ENCODE measurements around the gene TUBA8. TPM values are rescaled to one million over a fixed set of nuclear protein-coding genes. Genes with fewer than 3 reads are reported as not detected.

The TUBA8 gene
- total RNA-seq, 1 donor = 0.36 TPM

GRCh38 chr22:18082467-18082866 lies 28.1 kb upstream of the TUBA8 start:
- Histone ChIP-seq H3K79me2 (ENCODE audit: insufficient read depth, low read length) (peaks cover 57% of the 10 kb centered on the region), H3K36me3 (ENCODE audit: insufficient read depth, low read length) (peaks cover 62% of the 10 kb centered on the region), H3K4me2 (ENCODE audit: insufficient read depth, low read length) (no peak overlapping the region), H3K4me3 (ENCODE audit: insufficient read depth, low read length) (no peak overlapping the region), H4K20me1 (ENCODE audit: insufficient read depth, low read length) (peaks cover 4% of the 10 kb centered on the region), H3K27me3 (ENCODE audit: insufficient read depth, low read length) (no peaks in the 10 kb centered on the region), H3K9me3 (ENCODE audit: low read depth, low read length) (no peaks in the 10 kb centered on the region), H3K27ac (ENCODE audit: low read depth, low read length) (no peak overlapping the region), H2AFZ (ENCODE audit: low read length) (no peak overlapping the region), H3K4me1 (ENCODE audit: insufficient read depth, low read length) (peaks cover 8% of the 10 kb centered on the region)
- TF ChIP-seq, protein P1, sequence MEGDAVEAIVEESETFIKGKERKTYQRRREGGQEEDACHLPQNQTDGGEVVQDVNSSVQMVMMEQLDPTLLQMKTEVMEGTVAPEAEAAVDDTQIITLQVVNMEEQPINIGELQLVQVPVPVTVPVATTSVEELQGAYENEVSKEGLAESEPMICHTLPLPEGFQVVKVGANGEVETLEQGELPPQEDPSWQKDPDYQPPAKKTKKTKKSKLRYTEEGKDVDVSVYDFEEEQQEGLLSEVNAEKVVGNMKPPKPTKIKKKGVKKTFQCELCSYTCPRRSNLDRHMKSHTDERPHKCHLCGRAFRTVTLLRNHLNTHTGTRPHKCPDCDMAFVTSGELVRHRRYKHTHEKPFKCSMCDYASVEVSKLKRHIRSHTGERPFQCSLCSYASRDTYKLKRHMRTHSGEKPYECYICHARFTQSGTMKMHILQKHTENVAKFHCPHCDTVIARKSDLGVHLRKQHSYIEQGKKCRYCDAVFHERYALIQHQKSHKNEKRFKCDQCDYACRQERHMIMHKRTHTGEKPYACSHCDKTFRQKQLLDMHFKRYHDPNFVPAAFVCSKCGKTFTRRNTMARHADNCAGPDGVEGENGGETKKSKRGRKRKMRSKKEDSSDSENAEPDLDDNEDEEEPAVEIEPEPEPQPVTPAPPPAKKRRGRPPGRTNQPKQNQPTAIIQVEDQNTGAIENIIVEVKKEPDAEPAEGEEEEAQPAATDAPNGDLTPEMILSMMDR (IDR thresholded peaks at IDR 0.05; ENCODE audit: extremely low read depth, low read depth, low read length) = no peak
- DNase-seq (ENCODE audit: insufficient read length, low spot score, missing footprints) = no peak

DNA sequence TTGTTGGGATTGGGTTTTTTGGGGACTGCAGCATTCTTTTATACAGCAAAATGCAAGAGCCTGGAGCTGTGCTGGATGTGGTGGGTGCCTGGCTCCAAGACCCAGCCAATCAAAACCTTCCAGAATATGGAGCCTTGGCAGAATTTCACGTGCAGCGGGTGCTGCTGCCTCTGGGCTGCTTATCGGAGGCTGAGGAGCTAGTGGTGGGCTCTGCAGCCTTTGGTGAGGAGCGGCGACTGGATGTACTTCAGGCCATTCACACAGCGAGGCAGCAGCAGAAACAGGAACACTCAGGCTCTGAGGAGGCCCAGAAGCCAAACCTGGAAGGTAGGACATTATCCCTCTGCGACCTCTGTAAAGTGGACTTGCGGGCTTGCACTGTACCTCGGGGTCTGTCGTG lies 27.2 kb upstream of the TUBA8 start:
- Histone ChIP-seq H2AFZ (ENCODE audit: low read length) (no peak overlapping the region), H4K20me1 (ENCODE audit: insufficient read depth, low read length) (peaks cover 4% of the 10 kb centered on the region), H3K4me2 (ENCODE audit: insufficient read depth, low read length) (no peak overlapping the region), H3K4me3 (ENCODE audit: insufficient read depth, low read length) (no peak overlapping the region), H3K36me3 (ENCODE audit: insufficient read depth, low read length) (peaks cover 71% of the 10 kb centered on the region), H3K9me3 (ENCODE audit: low read depth, low read length) (no peaks in the 10 kb centered on the region), H3K27me3 (ENCODE audit: insufficient read depth, low read length) (no peaks in the 10 kb centered on the region), H3K27ac (ENCODE audit: low read depth, low read length) (no peak overlapping the region), H3K79me2 (ENCODE audit: insufficient read depth, low read length) (peaks cover 49% of the 10 kb centered on the region), H3K4me1 (ENCODE audit: insufficient read depth, low read length) (peaks cover 8% of the 10 kb centered on the region)
- no peak for DNase-seq (ENCODE audit: insufficient read length, low spot score, missing footprints)
- TF ChIP-seq, protein P1 (IDR thresholded peaks at IDR 0.05; ENCODE audit: extremely low read depth, low read depth, low read length) = no peak

DNA sequence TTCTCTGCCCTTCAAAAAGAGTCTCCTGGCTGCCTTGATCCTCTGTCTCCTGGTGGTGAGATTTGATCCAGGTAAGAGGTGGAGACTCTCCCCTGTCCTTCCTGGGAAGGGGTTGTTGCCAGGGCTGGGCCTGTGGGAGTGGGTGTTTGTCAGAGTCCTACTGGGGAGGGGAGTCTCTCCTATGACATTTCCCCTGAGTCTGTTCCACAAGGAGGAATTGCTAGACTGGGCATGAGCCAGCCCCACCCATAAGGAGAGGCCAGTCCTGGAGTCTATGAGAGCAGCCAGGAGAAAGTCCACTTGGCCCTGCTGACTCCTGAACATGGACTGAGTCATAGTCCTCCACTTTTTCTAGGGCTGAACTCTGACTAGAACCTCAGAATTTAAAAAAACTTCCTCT lies 25.4 kb upstream of the TUBA8 start:
- peak; percentile 86 for DNase-seq (ENCODE audit: insufficient read length, low spot score, missing footprints)
- H3K4me1 ChIP-seq (ENCODE audit: insufficient read depth, low read length) = no peaks in the 10 kb centered on the region
- peaks cover 4% of the 10 kb centered on the region for H4K20me1 ChIP-seq (ENCODE audit: insufficient read depth, low read length)
- H3K4me2 ChIP-seq (ENCODE audit: insufficient read depth, low read length) = no peak overlapping the region
- H3K4me3 ChIP-seq (ENCODE audit: insufficient read depth, low read length) = no peak overlapping the region
- H3K27ac ChIP-seq (ENCODE audit: low read depth, low read length) = no peak overlapping the region
- no peak overlapping the region for H2AFZ ChIP-seq (ENCODE audit: low read length)
- peaks cover 36% of the 10 kb centered on the region for H3K79me2 ChIP-seq (ENCODE audit: insufficient read depth, low read length)
- TF ChIP-seq, protein P1 (IDR thresholded peaks at IDR 0.05; ENCODE audit: extremely low read depth, low read depth, low read length) = no peak
- H3K36me3 ChIP-seq (ENCODE audit: insufficient read depth, low read length) = peaks cover 66% of the 10 kb centered on the region
- no peaks in the 10 kb centered on the region for H3K9me3 ChIP-seq (ENCODE audit: low read depth, low read length)
- no peaks in the 10 kb centered on the region for H3K27me3 ChIP-seq (ENCODE audit: insufficient read depth, low read length)

DNA sequence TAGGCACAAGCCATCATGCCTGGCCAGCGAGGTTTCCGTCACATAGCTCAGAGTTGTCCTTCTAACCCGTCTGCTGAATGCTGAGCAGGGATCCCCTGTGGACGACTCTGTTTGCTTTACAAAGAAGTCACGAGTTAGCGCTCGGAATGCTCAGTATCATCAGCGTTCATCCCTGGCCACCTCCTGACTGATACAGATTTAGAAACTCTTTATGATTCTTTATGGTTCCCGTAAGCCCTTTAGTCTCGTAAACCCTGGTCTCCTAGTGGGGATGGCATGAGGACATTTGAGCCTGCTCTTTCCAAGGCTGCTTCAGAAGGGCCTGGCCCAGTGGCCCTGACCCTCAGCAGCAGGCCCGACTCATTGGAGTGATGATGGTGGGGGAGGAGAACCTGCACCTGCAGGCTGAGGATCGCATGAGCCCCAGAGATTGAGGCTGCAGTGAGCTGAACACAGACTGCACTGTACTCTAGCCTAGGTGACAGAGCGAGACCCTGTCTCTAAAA lies 23.2 kb upstream of the TUBA8 start:
- TF ChIP-seq, protein P1 (IDR thresholded peaks at IDR 0.05; ENCODE audit: extremely low read depth, low read depth, low read length) = no peak
- H3K36me3 ChIP-seq (ENCODE audit: insufficient read depth, low read length) = peaks cover 53% of the 10 kb centered on the region
- DNase-seq (ENCODE audit: insufficient read length, low spot score, missing footprints) = no peak

More for the DNA sequence above, 23.2 kb upstream of the TUBA8 start:
- Histone ChIP-seq H3K4me1 (ENCODE audit: insufficient read depth, low read length) (peaks cover 14% of the 10 kb centered on the region), H4K20me1 (ENCODE audit: insufficient read depth, low read length) (no peaks in the 10 kb centered on the region), H3K27me3 (ENCODE audit: insufficient read depth, low read length) (no peaks in the 10 kb centered on the region), H3K4me3 (ENCODE audit: insufficient read depth, low read length) (no peak overlapping the region), H3K27ac (ENCODE audit: low read depth, low read length) (no peak overlapping the region), H2AFZ (ENCODE audit: low read length) (no peak overlapping the region), H3K9me3 (ENCODE audit: low read depth, low read length) (no peaks in the 10 kb centered on the region), H3K79me2 (ENCODE audit: insufficient read depth, low read length) (peaks cover 18% of the 10 kb centered on the region), H3K4me2 (ENCODE audit: insufficient read depth, low read length) (no peak overlapping the region)
